Stimulated activated CD4-positive, alpha-beta T cell treated with anti-CD3 and anti-CD28 coated beads, Interleukin-12 subunit alpha, Interleukin-12 subunit beta, amount 100 ng/mL, for 48 hours (primary cell): Measurements from ENCODE around the gene NEURL4.
"Not testable (repeated sequence)": the region's sequence is repeated elsewhere in the genome, so short reads cannot be mapped to it uniquely, and the experiment has no call there.

Source experiments
- DNase-seq, 3 donors: peaks; one replicate each; pipeline ENCODE4 v3.0.0-alpha.2; 2020; ENCODE audit warnings: low read depth in 2 of 3, low spot score in 1 of 3

NEURL4 gene

GRCh38 chr17:7347630-7348477, 18.7 kb upstream of the NEURL4 start:
- no peak for DNase-seq

- DNase-seq = no peak
Observed at GRCh38 chr17:7346761-7347614, 17.9 kb upstream of the NEURL4 start.

GRCh38 chr17:7343250-7343649, 14.1 kb upstream of the NEURL4 start:
- no peak for DNase-seq

GRCh38 chr17:7341842-7342241, 12.7 kb upstream of the NEURL4 start:
- no peak for DNase-seq

- DNase-seq = no peak
Observed at GRCh38 chr17:7340179-7340578, 11.0 kb upstream of the NEURL4 start.

GRCh38 chr17:7337600-7337999, 8.5 kb upstream of the NEURL4 start:
- not testable (repeated sequence) for DNase-seq

- DNase-seq = peak; percentile 61 to 83 (median 83)
Observed at GRCh38 chr17:7336240-7337175, 7.4 kb upstream of the NEURL4 start, which contains the start of gene ACAP1. ACAP1 (plus strand) TSS chr17:7336529; CDS start chr17:7336735, 206 bp downstream.

GRCh38 chr17:7335765-7336164, 6.6 kb upstream of the NEURL4 start:
- DNase-seq = not testable (repeated sequence)

- DNase-seq = no peak
Observed at GRCh38 chr17:7334938-7335538, 5.9 kb upstream of the NEURL4 start.

GRCh38 chr17:7332600-7333069, 3.5 kb upstream of the NEURL4 start:
- DNase-seq = peak in 1 of 3 donors; percentile 27

GRCh38 chr17:7332111-7332510, 3.0 kb upstream of the NEURL4 start:
- DNase-seq = no peak

- DNase-seq = no peak
Observed at GRCh38 chr17:7330638-7331015, 1.5 kb upstream of the NEURL4 start.

GRCh38 chr17:7329997-7330637, 982 bp upstream of the NEURL4 start:
- peak; percentile 63 to 76 (median 71) for DNase-seq

GRCh38 chr17:7329374-7329996, 350 bp upstream of the NEURL4 start:
- peak; percentile 93 to 96 (median 94) for DNase-seq

GRCh38 chr17:7328009-7328408, 1.1 kb downstream of the NEURL4 start:
- DNase-seq = no peak

- no peak for DNase-seq
Observed at GRCh38 chr17:7327501-7327900, 1.6 kb downstream of the NEURL4 start.

GRCh38 chr17:7327056-7327455, 2.1 kb downstream of the NEURL4 start:
- DNase-seq = no peak

- no peak for DNase-seq
Observed at GRCh38 chr17:7326186-7326585, 2.9 kb downstream of the NEURL4 start.

GRCh38 chr17:7325031-7325528, 4.1 kb downstream of the NEURL4 start:
- DNase-seq = no peak
